IMR-90 (cell line): ENCODE measurements around the gene RIMS4. TPM values are rescaled to one million over a fixed set of nuclear protein-coding genes. Genes with fewer than 3 reads are reported as not detected.

Experiments used
- ATAC-seq: fragments of 200-7000 bp; cut with Tn5 transposase; 2 replicates; pipeline ENCODE4 v1.9.1; 2020; ENCODE audit warnings: low read depth, mild to moderate bottlenecking, moderate library complexity
- BruUV-seq: library from RNA; stranded (reverse); fragments of 400-500 nt; replicated peaks from 2 replicates; lab custom pipeline; 2021; lab: Mats Ljungman, UMichigan
- CTCF ChIA-PET: fragments of 300-600 bp; formaldehyde crosslinking; extraction: SDS; loops from one replicate; lab custom pipeline; 2021; ENCODE audit warnings: antibody characterized with exemption; lab: Yijun Ruan, JAX
- POLR2A ChIA-PET: fragments of 300-600 bp; sonication (Branson Sonifier 250); formaldehyde crosslinking; loops from one replicate; lab custom pipeline; 2022; ENCODE audit warnings: antibody characterized with exemption; ENCODE audit not compliant: unreplicated experiment; lab: Charles Lee
- DNase-seq: peaks from one replicate; pipeline ENCODE4 v3.0.0; 2013
- H2AFZ ChIP-seq: replicated peaks from 2 replicates; pipeline ENCODE3; 2013; ENCODE audit warnings: low read length, mild to moderate bottlenecking; ENCODE audit not compliant: poor library complexity
- H2AK5ac ChIP-seq: 2 replicates; pipeline ENCODE4 v1.6.1; 2013; ENCODE audit warnings: low read depth, low read length, inconsistent platforms
- H2AK9ac ChIP-seq: replicated peaks from 2 replicates; pipeline ENCODE3; 2013; ENCODE audit warnings: mild to moderate bottlenecking, low read depth, low read length, moderate library complexity; ENCODE audit not compliant: poor library complexity
- H2BK120ac ChIP-seq: 2 replicates; pipeline ENCODE4 v1.6.1; 2013; ENCODE audit warnings: low read depth, low read length, inconsistent platforms
- H2BK15ac ChIP-seq: 3 replicates; pipeline ENCODE4 v1.6.1; 2013; ENCODE audit warnings: low read depth, low read length, inconsistent platforms
- H2BK20ac ChIP-seq: 2 replicates; pipeline ENCODE4 v1.6.1; 2013; ENCODE audit warnings: low read depth, mild to moderate bottlenecking, inconsistent platforms, low read length, moderate library complexity
- H2BK5ac ChIP-seq: 2 replicates; pipeline ENCODE4 v1.6.1; 2013; ENCODE audit warnings: mild to moderate bottlenecking, low read depth, low read length, inconsistent platforms; ENCODE audit not compliant: poor library complexity, severe bottlenecking
- H3K14ac ChIP-seq: replicated peaks from 2 replicates; pipeline ENCODE4 v1.6.1; 2013; ENCODE audit warnings: low read depth, low read length, inconsistent platforms
- H3K18ac ChIP-seq: 2 replicates; pipeline ENCODE4 v1.6.1; 2013; ENCODE audit warnings: low read depth, low read length, control low read depth
- H3K23ac ChIP-seq: 2 replicates; pipeline ENCODE4 v1.6.1; 2013; ENCODE audit warnings: low read depth, low read length, inconsistent platforms
- H3K27ac ChIP-seq: 2 replicates; pipeline ENCODE4 v1.5.1; 2013; ENCODE audit warnings: mild to moderate bottlenecking, control low read depth, low read length; ENCODE audit not compliant: insufficient read depth
- H3K27me3 ChIP-seq: 2 replicates; pipeline ENCODE4 v1.6.1; 2013; ENCODE audit warnings: low read length; ENCODE audit not compliant: control insufficient read depth, insufficient read depth
- H3K36me3 ChIP-seq: 2 replicates; pipeline ENCODE4 v1.6.1; 2013; ENCODE audit warnings: low read length, mixed read lengths; ENCODE audit not compliant: control insufficient read depth, insufficient read depth
- H3K4ac ChIP-seq: 2 replicates; pipeline ENCODE4 v1.6.1; 2013; ENCODE audit warnings: low read depth, low read length, inconsistent platforms
- H3K4me1 ChIP-seq: 2 replicates; pipeline ENCODE4 v1.6.1; 2013; ENCODE audit warnings: low read length, mixed read lengths; ENCODE audit not compliant: control insufficient read depth, insufficient read depth
- H3K4me2 ChIP-seq: 2 replicates; pipeline ENCODE4 v1.6.1; 2013; ENCODE audit warnings: low read depth, mild to moderate bottlenecking, control low read depth, low read length, moderate library complexity
- H3K4me3 ChIP-seq: 2 replicates; pipeline ENCODE4 v1.5.1; 2013; ENCODE audit warnings: low read depth, mild to moderate bottlenecking, control low read depth, low read length, moderate library complexity; ENCODE audit not compliant: insufficient read depth
- H3K56ac ChIP-seq: 2 replicates; pipeline ENCODE4 v1.6.1; 2013; ENCODE audit warnings: low read length, inconsistent platforms; ENCODE audit not compliant: insufficient read depth; ENCODE audit errors: extremely low read depth
- H3K79me1 ChIP-seq, 2 experiments: 2 replicates each; pipeline ENCODE4 v1.6.1; 2013; ENCODE audit warnings: low read length in 2 of 2, inconsistent platforms in 1 of 2, low read depth in 1 of 2
- H3K9ac ChIP-seq: 2 replicates; pipeline ENCODE4 v1.6.1; 2013; ENCODE audit warnings: low read depth, low read length, control low read depth
- H3K9me1 ChIP-seq: 2 replicates; pipeline ENCODE4 v1.6.1; 2013; ENCODE audit warnings: low read length, inconsistent platforms; ENCODE audit not compliant: insufficient read depth
- H3K9me3 ChIP-seq: 2 replicates; pipeline ENCODE4 v1.6.1; 2013; ENCODE audit warnings: low read length; ENCODE audit not compliant: control insufficient read depth, insufficient read depth
- H4K20me1 ChIP-seq: 2 replicates; pipeline ENCODE4 v1.6.1; 2013; ENCODE audit warnings: low read length, inconsistent platforms; ENCODE audit not compliant: insufficient read depth
- H4K5ac ChIP-seq: 2 replicates; pipeline ENCODE4 v1.6.1; 2013; ENCODE audit warnings: mild to moderate bottlenecking, low read depth, low read length, control low read depth
- H4K8ac ChIP-seq, 2 experiments: 2 replicates each; pipeline ENCODE4 v1.6.1; 2013; ENCODE audit warnings: low read depth in 2 of 2, low read length in 2 of 2, control low read depth in 1 of 2, inconsistent platforms in 1 of 2
- H4K91ac ChIP-seq: 2 replicates; pipeline ENCODE4 v1.6.1; 2013; ENCODE audit warnings: low read depth, low read length, inconsistent platforms; ENCODE audit not compliant: insufficient read depth
- BHLHE40 ChIP-seq: fragments of 150-350 bp; IDR thresholded peaks from 2 replicates; pipeline ENCODE4 v1.6.1; 2016; ENCODE audit warnings: mild to moderate bottlenecking, low read depth, low read length
- CEBPB ChIP-seq: IDR thresholded peaks from 2 replicates; pipeline ENCODE4 v1.6.1; 2012; ENCODE audit warnings: low read depth, low read length, improper control_type of control experiment
- CHD1 ChIP-seq: IDR thresholded peaks from 2 replicates; pipeline ENCODE4 v1.6.1; 2012; ENCODE audit warnings: low read depth, low read length, improper control_type of control experiment
- ELK1 ChIP-seq: fragments of 150-350 bp; IDR thresholded peaks from 2 replicates; pipeline ENCODE4 v1.6.1; 2016; ENCODE audit warnings: low read depth, mild to moderate bottlenecking, low read length, moderate library complexity, borderline replicate concordance
- FOS ChIP-seq: fragments of 150-350 bp; IDR thresholded peaks from 2 replicates; pipeline ENCODE4 v1.6.1; 2016; ENCODE audit warnings: low read depth, low read length
- MAFK ChIP-seq: IDR thresholded peaks from 2 replicates; pipeline ENCODE4 v1.6.1; 2012; ENCODE audit warnings: low read depth, low read length, improper control_type of control experiment
- MAZ ChIP-seq: IDR thresholded peaks from 2 replicates; pipeline ENCODE4 v1.6.1; 2012; ENCODE audit warnings: low read depth, mild to moderate bottlenecking, low read length, improper control_type of control experiment, moderate library complexity, borderline replicate concordance
- MXI1 ChIP-seq: IDR thresholded peaks from 2 replicates; pipeline ENCODE4 v1.6.1; 2012; ENCODE audit warnings: low read depth, mild to moderate bottlenecking, low read length, moderate library complexity, borderline replicate concordance
- RAD21 ChIP-seq: IDR thresholded peaks from 2 replicates; pipeline ENCODE4 v1.6.1; 2012; ENCODE audit warnings: low read length, improper control_type of control experiment
- RCOR1 ChIP-seq: IDR thresholded peaks from 2 replicates; pipeline ENCODE4 v1.6.1; 2012; ENCODE audit warnings: mild to moderate bottlenecking, low read length, improper control_type of control experiment; ENCODE audit not compliant: insufficient replicate concordance
- RFX5 ChIP-seq: IDR thresholded peaks from 2 replicates; pipeline ENCODE4 v1.8.0; 2012; ENCODE audit warnings: low read depth, mild to moderate bottlenecking, low read length, moderate library complexity
- SMC3 ChIP-seq: fragments of 150-350 bp; IDR thresholded peaks from 2 replicates; pipeline ENCODE4 v1.6.1; 2016; ENCODE audit warnings: low read depth, mild to moderate bottlenecking, antibody characterized with exemption, low read length, moderate library complexity
- USF2 ChIP-seq: fragments of 150-350 bp; IDR thresholded peaks from 2 replicates; pipeline ENCODE4 v1.6.1; 2017; ENCODE audit warnings: mild to moderate bottlenecking, antibody characterized with exemption, low read length, low read depth
- WGBS, 2 experiments: methylation state at CpG; one replicate each; pipeline versions ENCODE4 v1.1.5 to v1.1.7; 2013; ENCODE audit warnings: missing lambda C conversion rate in 2 of 2; ENCODE audit not compliant: insufficient read length in 1 of 2; ENCODE audit errors: extremely low coverage in 2 of 2; 5-methylcytosine and 5-hydroxymethylcytosine counted together
- dilution Hi-C: fragments of 300-500 bp; cut with HindIII; formaldehyde crosslinking; loops from one replicate; pipeline ENCODE4 v1.14.3; 2018; ENCODE audit warnings: low sequenced_read_pairs; ENCODE audit not compliant: unreplicated experiment
- in situ Hi-C: fragments of 300-500 bp; cut with MboI; formaldehyde crosslinking; loops from 3 replicates; pipeline ENCODE4 v1.14.3; 2019; ENCODE audit warnings: low sequenced_read_pairs, inconsistent platforms, mixed read lengths
- intact Hi-C: fragments of 100-400 bp; cut with micrococcal nuclease; formaldehyde crosslinking; loops from 2 replicates; pipeline ENCODE4 v1.10.0; 2022
- polyA plus RNA-seq, 3 experiments: library from polyadenylated mRNA; depleted of rRNA; stranded (reverse); fragments of >200 nt; gene quantifications; 2 replicates each; pipeline ENCODE4 v1.2.3, GENCODE V29; 2012; ENCODE audit warnings: low replicate concordance in 1 of 3
- total RNA-seq: library from RNA; depleted of rRNA; stranded (reverse); fragments of >200 nt; gene quantifications from 2 replicates; pipeline ENCODE4 v1.2.3, GENCODE V29; 2012

RIMS4 gene
- total and polyA plus RNA-seq, 2 of the 4 experiments (the other 2 are of a cell fraction): not detected

DNA sequence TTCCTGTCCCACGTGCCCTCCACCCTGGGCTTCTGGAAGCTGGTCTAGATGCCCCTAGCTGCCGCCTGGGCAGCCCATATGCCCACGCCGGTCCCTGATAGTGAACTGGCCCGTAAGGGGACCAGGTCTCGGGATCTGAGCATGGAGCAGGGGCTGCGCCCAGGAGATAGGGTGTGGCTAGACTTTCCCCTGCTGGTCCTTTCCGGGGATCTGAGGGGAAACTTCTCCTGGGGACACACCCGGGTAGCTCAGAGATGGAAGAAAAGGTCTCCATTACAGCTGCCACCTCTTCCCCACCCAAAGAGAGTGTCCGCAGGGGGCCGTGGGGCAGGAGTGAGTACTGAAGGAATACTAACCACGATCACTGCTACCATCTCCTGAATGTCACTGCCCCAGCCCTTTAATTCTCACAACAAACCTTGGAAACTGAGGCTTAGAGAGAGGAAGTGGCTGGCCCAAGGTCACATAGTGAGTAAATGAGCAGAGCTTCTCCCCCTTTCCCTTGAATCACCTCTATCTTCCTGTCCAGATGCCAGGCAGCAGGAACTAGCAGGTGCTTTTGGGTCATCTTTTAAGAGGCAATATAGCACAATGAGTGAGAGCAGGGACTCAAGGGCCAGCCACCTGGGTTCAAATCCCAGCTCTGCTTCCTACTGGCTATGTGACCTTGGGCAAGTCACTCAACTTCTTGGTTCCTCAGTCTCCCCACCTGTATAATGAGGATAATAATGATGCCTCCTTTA is 107.0 kb downstream of the RIMS4 start:
- peak; percentile 7; the same call in 1 of the 2 replicates for ATAC-seq
- TF ChIP-seq MAZ (no peak), ELK1 (no peak), CHD1 (no peak), SMC3 (no peak), RCOR1 (no peak), MAFK (no peak), RFX5 (no peak), RAD21 (no peak), MXI1 (no peak), BHLHE40 (no peak), FOS (no peak), CEBPB (no peak), USF2 (no peak)

More for the DNA sequence above, 107.0 kb downstream of the RIMS4 start:
- dilution Hi-C loops: no loop called here
- Histone ChIP-seq H2AK9ac (peak overlapping the region; percentile 80), H3K18ac (peak overlapping the region; percentile 19; the same call in 1 of the 2 replicates), H2AK5ac (peak overlapping the region; percentile 93; the same call in 1 of the 2 replicates), H3K9me3 (no peaks in the 10 kb centered on the region), H4K20me1 (no peaks in the 10 kb centered on the region), H3K4me1 (peaks cover 45% of the 10 kb centered on the region), H3K9me1 (peaks cover 8% of the 10 kb centered on the region; the same call in 1 of the 2 replicates), H3K36me3 (no peaks in the 10 kb centered on the region), H4K5ac (peak overlapping the region; percentile 50; the same call in 1 of the 2 replicates), H3K4me3 (no peak overlapping the region), H2BK20ac (peak overlapping the region; percentile 21; the same call in 1 of the 2 replicates), H3K4ac (peak overlapping the region; percentile 81), H2BK5ac (no peak overlapping the region), H4K8ac (peak overlapping the region in 1 of 2 experiments; percentile 77; a peak in 1 of 4 replicates), H3K27me3 (peaks cover 3% of the 10 kb centered on the region; the same call in 1 of the 2 replicates), H3K79me1 (no peaks in the 10 kb centered on the region), H2AFZ (peak overlapping the region; percentile 56), H3K14ac (0 out of 2 replicates have a peak overlapping the region, but pooled peaks have one; percentile 6), H3K56ac (no peak overlapping the region), H3K4me2 (no peak overlapping the region; the same call in 1 of the 2 replicates), H2BK120ac (peak overlapping the region; percentile 30), H3K9ac (no peak overlapping the region), H3K23ac (no peak overlapping the region), H3K27ac (peak overlapping the region; percentile 15; the same call in 1 of the 2 replicates), H4K91ac (no peak overlapping the region; the same call in 1 of the 2 replicates), H2BK15ac (no peak overlapping the region; the same call in 2 of the 3 replicates)
- no TSS peak for BruUV-seq
- intact Hi-C loops: no loop called here
- CTCF ChIA-PET: interaction anchor here (0.8 to 3.8 kb wide), 3 partner anchors 9 to 32 kb away, joined by 3 to 12 read pairs (median 3); no protein-coding TSS in a partner anchor
- POLR2A ChIA-PET: no interaction called here
- no peak for DNase-seq
- in situ Hi-C loops: no loop called here
- no CpG with 5 or more reads among the region's 12 CpGs for WGBS, 2 experiments
